ENCODE results near the gene SERP1.

The SERP1 gene

GRCh38 chr3:150544041-150544440 lies 2.3 kb downstream of the SERP1 start:
- no peak overlapping the region for H3K27ac Mint-ChIP-seq
- no peak for DNase-seq

GRCh38 chr3:150543531-150543930 lies 2.8 kb downstream of the SERP1 start:
- Mint-ChIP-seq H3K4me3 (no peak overlapping the region), H3K27me3 (ENCODE audit: low read depth, poor library complexity) (peaks cover 3% of the 10 kb centered on the region), H3K9me3 (no peaks in the 10 kb centered on the region), H3K4me1 (peaks cover 38% of the 10 kb centered on the region), H3K27ac (no peak overlapping the region), H3K36me3 (ENCODE audit: low read depth) (peaks cover 14% of the 10 kb centered on the region)
- no peak for DNase-seq
- no peak for TF ChIP-seq CTCF (IDR thresholded peaks at IDR 0.05)

More at GRCh38 chr3:150544041-150544440, 2.3 kb downstream of the SERP1 start:
- Mint-ChIP-seq H3K9me3 (no peaks in the 10 kb centered on the region), H3K4me3 (peak overlapping the region; percentile 99), H3K4me1 (peaks cover 41% of the 10 kb centered on the region), H3K36me3 (ENCODE audit: low read depth) (peaks cover 18% of the 10 kb centered on the region), H3K27me3 (ENCODE audit: low read depth, poor library complexity) (peaks cover 3% of the 10 kb centered on the region)
- no peak for TF ChIP-seq CTCF (IDR thresholded peaks at IDR 0.05)

- H3K9me3 Mint-ChIP-seq = no peaks in the 10 kb centered on the region
- H3K4me3 Mint-ChIP-seq = no peak overlapping the region
- no peak overlapping the region for H3K27ac Mint-ChIP-seq
- H3K27me3 Mint-ChIP-seq (ENCODE audit: low read depth, poor library complexity) = peaks cover 3% of the 10 kb centered on the region
- H3K36me3 Mint-ChIP-seq (ENCODE audit: low read depth) = peaks cover 11% of the 10 kb centered on the region
- TF ChIP-seq CTCF (IDR thresholded peaks at IDR 0.05) = no peak
- DNase-seq = no peak
- peaks cover 34% of the 10 kb centered on the region for H3K4me1 Mint-ChIP-seq
Observed at GRCh38 chr3:150543128-150543527, 3.2 kb downstream of the SERP1 start.

GRCh38 chr3:150540991-150541390 lies 5.3 kb downstream of the SERP1 start:
- no peak overlapping the region for H3K4me3 Mint-ChIP-seq
- no peaks in the 10 kb centered on the region for H3K9me3 Mint-ChIP-seq
- H3K4me1 Mint-ChIP-seq = peaks cover 21% of the 10 kb centered on the region
- H3K36me3 Mint-ChIP-seq (ENCODE audit: low read depth) = peaks cover 11% of the 10 kb centered on the region
- no peak overlapping the region for H3K27ac Mint-ChIP-seq
- peaks cover 3% of the 10 kb centered on the region for H3K27me3 Mint-ChIP-seq (ENCODE audit: low read depth, poor library complexity)
- DNase-seq = no peak
- TF ChIP-seq CTCF (IDR thresholded peaks at IDR 0.05) = no peak

- DNase-seq = no peak
- no peaks in the 10 kb centered on the region for H3K27me3 Mint-ChIP-seq (ENCODE audit: low read depth, poor library complexity)
- H3K36me3 Mint-ChIP-seq (ENCODE audit: low read depth) = peaks cover 11% of the 10 kb centered on the region
- no peak overlapping the region for H3K4me3 Mint-ChIP-seq
- peaks cover 17% of the 10 kb centered on the region for H3K4me1 Mint-ChIP-seq
- no peaks in the 10 kb centered on the region for H3K9me3 Mint-ChIP-seq
- TF ChIP-seq CTCF (IDR thresholded peaks at IDR 0.05) = no peak
- H3K27ac Mint-ChIP-seq = no peak overlapping the region
Observed at GRCh38 chr3:150540297-150540696, 6.0 kb downstream of the SERP1 start.

GRCh38 chr3:150538324-150539208 lies 7.7 kb downstream of the SERP1 start:
- TF ChIP-seq CTCF (IDR thresholded peaks at IDR 0.05) = no peak
- no peak overlapping the region for H3K4me3 Mint-ChIP-seq

More at GRCh38 chr3:150538324-150539208, 7.7 kb downstream of the SERP1 start:
- H3K27ac Mint-ChIP-seq = no peak overlapping the region
- H3K36me3 Mint-ChIP-seq (ENCODE audit: low read depth) = peaks cover 11% of the 10 kb centered on the region
- peaks cover 4% of the 10 kb centered on the region for H3K4me1 Mint-ChIP-seq
- no peak for DNase-seq
- no peaks in the 10 kb centered on the region for H3K27me3 Mint-ChIP-seq (ENCODE audit: low read depth, poor library complexity)
- no peaks in the 10 kb centered on the region for H3K9me3 Mint-ChIP-seq
